Adrenal gland (tissue), 12 donors: ENCODE data around the gene GPSM3. TPM values are rescaled to one million over a fixed set of nuclear protein-coding genes. Genes with fewer than 3 reads are reported as not detected.

ENCODE experiments used
- DNase-seq, 7 donors: peaks; one replicate each; pipeline ENCODE4 v3.0.0-alpha.2; 2019 to 2020
- H3K27ac ChIP-seq, 5 donors: fragments of 200-600 bp; sonication (generic) in 4 of 5; 1 replicate in 3 of 5; 2 replicates in 2 of 5; pipeline versions ENCODE4 v1.5.1 to v1.8.0; 2016 to 2020; ENCODE audit warnings: mild to moderate bottlenecking in 1 of 5
- H3K27me3 ChIP-seq: fragments of 200-600 bp; 2 replicates; pipeline ENCODE4 v1.8.0; 2021
- H3K36me3 ChIP-seq, 2 donors: fragments of 200-600 bp; replicated peaks in 1 of 2; 1 replicate in 1 of 2; 2 replicates in 1 of 2; pipeline versions ENCODE4 v1.5.1 to v1.8.0; 2018 to 2022
- H3K4me1 ChIP-seq, 2 donors: fragments of 200-600 bp; replicated peaks in 1 of 2; 1 replicate in 1 of 2; 2 replicates in 1 of 2; pipeline versions ENCODE4 v1.5.1 to v1.8.0; 2018 to 2021
- H3K4me3 ChIP-seq, 4 donors: fragments of 200-600 bp; sonication (generic) in 3 of 4; one replicate each; pipeline ENCODE4 v1.5.1; 2016 to 2018
- H3K9me3 ChIP-seq, 3 donors: fragments of 200-600 bp; sonication (generic) in 1 of 3; replicated peaks in 1 of 3; 1 replicate in 2 of 3; 2 replicates in 1 of 3; pipeline versions ENCODE4 v1.5.1 to v1.8.0; 2016 to 2021
- POLR2A ChIP-seq, 2 donors: fragments of 450-650 bp; IDR thresholded peaks; one replicate each; pipeline ENCODE4 v1.6.1; 2017; ENCODE audit warnings: antibody characterized with exemption in 2 of 2, mild to moderate bottlenecking in 2 of 2, moderate library complexity in 1 of 2
- WGBS, 4 donors: extraction: QIAGEN DNeasy Blood & Tissue Kit in 2 of 4; methylation state at CpG; one replicate each; pipeline versions ENCODE4 v1.1.5 to v1.1.7; 2013 to 2017; 5-methylcytosine and 5-hydroxymethylcytosine counted together
- intact Hi-C, 2 donors: fragments of 100-400 bp; cut with DNase I; formaldehyde crosslinking; loops; one replicate each; pipeline versions ENCODE4 v1.14.1 to v1.15.0; 2022 to 2023
- polyA plus RNA-seq, 3 donors: library from polyadenylated mRNA; stranded (reverse); fragments of 200-250 nt in 2 of 3; fragments of 350-450 nt in 1 of 3; fragmentation: Illumina TruSeq in 1 of 3; extraction: RNeasy Lipid Tissue Mini Kit (QIAGEN cat#74804) in 1 of 3; gene quantifications; one replicate each; pipeline ENCODE4 v1.2.3, GENCODE V29; 2013 to 2014
- total RNA-seq, 9 donors: library from RNA; depleted of rRNA in 4 of 9; stranded (reverse); fragments of >200 nt in 4 of 9; fragments of 120-200 nt in 1 of 9; fragmentation: NEBNext Ultra II Directional in 1 of 9; extraction: Animal tissue kit (Norgen Biotek cat#: 25700) in 1 of 9; gene quantifications; one replicate each; pipeline versions ENCODE4 v1.1.0 to v1.2.4, GENCODE V29; 2013 to 2023
- TF ChIP-seq, protein P1 (sequence below), 6 experiments: fragments of 450-650 bp in 4 of 6; fragments of 200-600 bp in 2 of 6; sonication (generic) in 1 of 6; IDR thresholded peaks; 1 replicate in 5 of 6; 2 replicates in 1 of 6; pipeline versions ENCODE4 v1.5.1 to v1.8.0; 2016 to 2021; ENCODE audit warnings: antibody characterized with exemption in 6 of 6, mild to moderate bottlenecking in 2 of 6, moderate library complexity in 1 of 6
- donor health status: healthy with polysubstance abuse.
- donor health status: Bipolar disorder and iron deficiency.
- donor health status: DM: yes; HTN: yes; CAD: no.
- donor health status: DM: no; HTN: no; CAD: no.
- donor health status: DM: no; HTN: no; CAD: no.
- donor health status: DM: yes; HTN: yes; CAD: no.

The GPSM3 gene
- total and polyA plus RNA-seq, 12 donors, result 3.8 to 40.3 (median 17.6) TPM

DNA sequence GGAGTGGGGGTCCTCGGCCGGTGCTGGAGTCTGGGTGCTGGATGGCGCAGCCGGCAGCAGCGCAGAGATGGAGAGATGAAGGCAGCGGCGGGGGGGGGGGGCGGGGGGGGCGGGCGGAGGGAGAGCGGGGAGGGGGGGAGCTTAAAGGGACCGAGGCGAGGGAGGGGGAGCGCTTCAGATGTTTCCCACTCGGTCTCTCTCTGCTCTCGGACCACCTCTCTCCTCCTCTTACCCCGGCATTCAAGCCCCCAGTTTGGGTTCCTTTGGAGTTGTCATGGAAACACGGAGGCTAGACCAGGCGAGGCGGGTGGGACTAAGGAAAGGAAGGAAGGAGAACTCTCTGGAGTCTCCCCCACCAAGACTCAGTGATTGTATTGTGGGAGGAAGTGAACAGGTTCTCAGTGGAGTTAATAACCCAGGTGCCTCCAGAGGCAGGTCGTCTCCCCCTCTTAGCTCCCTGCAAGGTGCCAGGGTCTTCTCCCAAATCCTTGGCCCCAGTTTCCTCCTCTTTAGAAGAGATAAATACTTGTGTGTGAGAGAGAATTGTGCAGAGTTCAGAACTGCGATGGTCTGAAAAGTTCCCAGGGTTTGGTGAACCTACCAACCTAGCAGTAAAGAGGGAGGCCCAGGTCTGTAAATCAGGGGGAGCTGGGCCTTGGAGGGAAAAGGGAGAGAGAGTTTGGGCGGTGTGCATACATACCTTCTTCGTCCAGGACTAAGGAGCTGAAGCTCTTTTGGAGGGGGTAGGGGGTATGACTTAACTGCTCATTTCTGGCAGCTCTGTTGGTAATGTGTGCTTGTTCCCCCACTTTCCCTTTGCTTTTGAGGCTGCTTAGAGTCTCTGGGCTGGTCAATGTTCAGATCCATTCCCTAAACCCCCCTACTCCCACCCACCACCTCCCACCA lies 40.3 kb downstream of the GPSM3 start, which contains the start of gene PRRT1:
Gene PRRT1, minus strand, starts transcription at position 77 of the 906 bp plus-strand sequence. CDS start 112 bp downstream, outside the sequence.
- Histone ChIP-seq H3K27ac (peak within 1 kb of the TSS in 4 of 5 donors; percentile 78 to 94 (median 87)), H3K4me3 (peak within 1 kb of the TSS in 2 of 4 donors; percentile 66 to 89), H3K4me1 (peaks cover 14 to 20% of the 10 kb centered on the region in 2 donors), H3K36me3 (peaks cover 0 to 12% of the 10 kb centered on the region in 2 donors), H3K9me3 (no peaks in the 10 kb centered on the region), H3K27me3 (no peaks in the 10 kb centered on the region)
- 27 to 39% (median 31%) methylated on average over 12 to 18 of the region's 24 CpGs for WGBS, 4 donors
- intact Hi-C loops, result no loop called here
- DNase-seq, result no peak
- TF ChIP-seq, protein P1, sequence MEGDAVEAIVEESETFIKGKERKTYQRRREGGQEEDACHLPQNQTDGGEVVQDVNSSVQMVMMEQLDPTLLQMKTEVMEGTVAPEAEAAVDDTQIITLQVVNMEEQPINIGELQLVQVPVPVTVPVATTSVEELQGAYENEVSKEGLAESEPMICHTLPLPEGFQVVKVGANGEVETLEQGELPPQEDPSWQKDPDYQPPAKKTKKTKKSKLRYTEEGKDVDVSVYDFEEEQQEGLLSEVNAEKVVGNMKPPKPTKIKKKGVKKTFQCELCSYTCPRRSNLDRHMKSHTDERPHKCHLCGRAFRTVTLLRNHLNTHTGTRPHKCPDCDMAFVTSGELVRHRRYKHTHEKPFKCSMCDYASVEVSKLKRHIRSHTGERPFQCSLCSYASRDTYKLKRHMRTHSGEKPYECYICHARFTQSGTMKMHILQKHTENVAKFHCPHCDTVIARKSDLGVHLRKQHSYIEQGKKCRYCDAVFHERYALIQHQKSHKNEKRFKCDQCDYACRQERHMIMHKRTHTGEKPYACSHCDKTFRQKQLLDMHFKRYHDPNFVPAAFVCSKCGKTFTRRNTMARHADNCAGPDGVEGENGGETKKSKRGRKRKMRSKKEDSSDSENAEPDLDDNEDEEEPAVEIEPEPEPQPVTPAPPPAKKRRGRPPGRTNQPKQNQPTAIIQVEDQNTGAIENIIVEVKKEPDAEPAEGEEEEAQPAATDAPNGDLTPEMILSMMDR (IDR thresholded peaks at IDR 0.05), result no peak
- TF ChIP-seq POLR2A (IDR thresholded peaks at IDR 0.05), result no peak

DNA sequence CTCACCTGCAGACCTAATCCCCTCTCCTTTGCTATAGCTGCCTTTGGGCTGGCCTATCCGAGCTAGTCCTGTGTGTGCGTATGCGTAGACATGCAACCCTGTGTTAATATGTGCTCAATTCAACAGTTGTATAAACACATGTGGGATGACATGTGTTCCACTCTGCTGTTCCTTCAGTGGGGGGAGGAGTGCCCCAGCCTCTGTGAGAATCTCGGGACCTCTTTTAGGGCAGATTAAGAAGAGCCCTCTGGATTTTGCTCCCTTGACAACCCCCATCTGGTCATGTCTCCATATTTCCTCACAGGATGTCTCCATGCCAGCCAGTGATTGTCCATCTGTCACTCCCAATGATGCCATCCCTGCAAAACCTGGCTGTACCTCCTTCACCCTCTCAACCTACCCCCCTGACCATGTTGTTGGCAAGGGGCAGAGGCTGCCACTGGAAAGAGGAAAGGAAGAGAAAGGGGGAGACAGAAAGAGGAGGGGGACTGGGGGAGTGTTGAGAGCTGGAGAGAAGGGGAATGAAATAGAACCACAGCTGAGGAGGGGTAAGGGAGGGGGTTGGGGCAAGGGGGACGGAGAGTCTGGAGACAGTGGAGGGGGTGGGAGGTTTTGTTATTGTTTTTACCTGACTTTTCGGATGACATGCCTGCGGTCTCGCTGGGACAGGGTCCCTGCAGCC lies 41.1 kb downstream of the GPSM3 start:
- H3K36me3 ChIP-seq, result peaks cover 0 to 5% of the 10 kb centered on the region in 2 donors
- peaks cover 14 to 20% of the 10 kb centered on the region in 2 donors for H3K4me1 ChIP-seq
- H3K27me3 ChIP-seq, result no peaks in the 10 kb centered on the region
- peak overlapping the region in 1 of 4 donors; percentile 51 for H3K4me3 ChIP-seq
- no peaks in the 10 kb centered on the region for H3K9me3 ChIP-seq
- intact Hi-C loops, result no loop called here
- 43 to 62% (median 50%) methylated on average over 5 to 8 of the region's 8 CpGs for WGBS, 4 donors
- peak overlapping the region in 2 of 5 donors; percentile 30 to 54 for H3K27ac ChIP-seq
- TF ChIP-seq POLR2A (IDR thresholded peaks at IDR 0.05), result no peak
- TF ChIP-seq, protein P1 (IDR thresholded peaks at IDR 0.05), result no peak
- no peak for DNase-seq

DNA sequence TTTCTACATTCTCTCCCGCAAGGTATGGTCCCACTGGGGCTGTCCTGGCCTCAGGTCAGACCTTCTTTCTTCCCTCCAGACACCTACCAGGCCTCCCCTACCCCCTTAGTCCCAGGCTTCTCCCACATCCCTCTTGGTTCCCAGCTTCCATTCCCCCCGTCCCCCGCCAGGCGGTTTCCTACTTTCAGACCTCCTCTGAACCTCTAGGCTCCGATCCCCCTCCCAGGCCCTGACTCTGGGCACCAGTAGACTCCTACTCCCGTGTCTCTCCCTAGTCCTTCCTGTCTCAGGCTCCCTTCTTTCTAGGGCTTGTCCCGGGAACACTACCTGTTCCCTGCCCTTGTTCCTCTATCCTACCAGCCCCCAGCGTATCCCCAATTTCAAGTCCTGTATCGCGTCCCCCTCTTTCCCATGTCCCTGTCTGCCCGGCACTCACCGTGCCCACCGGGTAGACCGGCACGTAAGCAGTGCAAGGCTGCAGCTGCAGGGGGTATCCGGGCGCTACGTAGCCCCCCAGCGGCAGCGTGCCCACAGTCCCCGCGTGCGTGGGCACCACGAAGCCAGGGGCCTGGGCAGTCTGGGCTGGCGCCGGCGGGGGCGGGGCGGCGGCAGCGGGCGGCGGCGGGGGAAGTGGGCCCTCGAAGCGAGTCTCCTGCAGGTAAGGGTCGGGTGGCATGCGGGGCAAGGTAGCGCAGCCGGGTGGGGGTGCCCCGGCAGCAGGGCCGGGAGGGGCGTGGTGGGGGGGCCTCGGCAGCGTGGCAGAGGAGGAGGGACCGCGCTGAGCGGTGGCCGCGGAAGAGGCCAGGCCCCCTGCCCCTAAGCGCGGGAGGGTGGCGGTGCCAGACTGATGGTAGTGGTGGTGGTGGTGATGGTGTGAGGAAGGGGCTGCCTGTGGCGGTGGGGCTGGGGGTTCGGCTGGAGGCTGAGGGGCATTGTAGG lies 42.2 kb downstream of the GPSM3 start:
- no peaks in the 10 kb centered on the region for H3K36me3 ChIP-seq
- H3K4me1 ChIP-seq, result peaks cover 14 to 19% of the 10 kb centered on the region in 2 donors
- intact Hi-C loops, result no loop called here
- WGBS, 4 donors, result 55 to 76% (median 64%) methylated on average over 30 to 55 of the region's 55 CpGs
- no peaks in the 10 kb centered on the region for H3K27me3 ChIP-seq
- H3K27ac ChIP-seq, result no peak overlapping the region
- no peak for DNase-seq
- no peak overlapping the region for H3K4me3 ChIP-seq
- no peak for TF ChIP-seq POLR2A (IDR thresholded peaks at IDR 0.05)
- TF ChIP-seq, protein P1 (IDR thresholded peaks at IDR 0.05), result no peak
- H3K9me3 ChIP-seq, result no peaks in the 10 kb centered on the region
